Ectodermal cell (in vitro differentiated cells): ENCODE data around the gene HELT.

Experiments
- H3K27ac ChIP-seq: 2 replicates; pipeline ENCODE4 v1.7.0; 2013; ENCODE audit warnings: mild to moderate bottlenecking, low read depth, low read length; ENCODE audit not compliant: insufficient read depth, poor library complexity, severe bottlenecking
- H3K27me3 ChIP-seq: 2 replicates; pipeline ENCODE4 v1.7.0; 2013; ENCODE audit warnings: mild to moderate bottlenecking, low read length; ENCODE audit not compliant: insufficient read depth, control insufficient read depth, poor library complexity, severe bottlenecking
- H3K36me3 ChIP-seq: one replicate; pipeline ENCODE4 v1.7.0; 2013; ENCODE audit warnings: low read length; ENCODE audit not compliant: control insufficient read depth, insufficient read depth
- H3K4me1 ChIP-seq: one replicate; pipeline ENCODE4 v1.7.0; 2013; ENCODE audit warnings: low read length; ENCODE audit not compliant: control insufficient read depth, insufficient read depth
- H3K4me3 ChIP-seq: 2 replicates; pipeline ENCODE4 v1.7.0; 2013; ENCODE audit warnings: low read depth, low read length, control low read depth; ENCODE audit not compliant: insufficient read depth
- H3K9me3 ChIP-seq: 2 replicates; pipeline ENCODE4 v1.7.0; 2013; ENCODE audit warnings: mild to moderate bottlenecking, low read length, moderate library complexity; ENCODE audit not compliant: control insufficient read depth
- WGBS, 2 experiments: methylation state at CpG; one replicate each; pipeline ENCODE4 v1.1.7; 2013; ENCODE audit warnings: missing lambda C conversion rate in 2 of 2; 5-methylcytosine and 5-hydroxymethylcytosine counted together

Gene HELT

GRCh38 chr4:185061610-185062009 is 43.3 kb downstream of the HELT start:
- no peak overlapping the region for H3K4me3 ChIP-seq
- 85 to 88% methylated on average over 1 to 3 of the region's 3 CpGs for WGBS, 2 experiments
- H3K27me3 ChIP-seq: peaks cover 16% of the 10 kb centered on the region
- H3K4me1 ChIP-seq: no peaks in the 10 kb centered on the region
- H3K27ac ChIP-seq: no peak overlapping the region
- no peaks in the 10 kb centered on the region for H3K9me3 ChIP-seq
- no peaks in the 10 kb centered on the region for H3K36me3 ChIP-seq

- 93 to 94% methylated on average over 12 of the region's 12 CpGs for WGBS, 2 experiments
- H3K4me3 ChIP-seq: no peak overlapping the region
- H3K36me3 ChIP-seq: no peaks in the 10 kb centered on the region
- H3K4me1 ChIP-seq: no peaks in the 10 kb centered on the region
- peaks cover 9% of the 10 kb centered on the region for H3K27me3 ChIP-seq
- H3K27ac ChIP-seq: no peak overlapping the region
- no peaks in the 10 kb centered on the region for H3K9me3 ChIP-seq
These were observed 44.3 kb downstream of the HELT start for GRCh38 chr4:185062606-185063005.

- H3K27me3 ChIP-seq: no peaks in the 10 kb centered on the region
- no peak overlapping the region for H3K4me3 ChIP-seq
- H3K36me3 ChIP-seq: no peaks in the 10 kb centered on the region
- H3K27ac ChIP-seq: no peak overlapping the region
- H3K9me3 ChIP-seq: no peaks in the 10 kb centered on the region
- no peaks in the 10 kb centered on the region for H3K4me1 ChIP-seq
- WGBS, 2 experiments: 80 to 82% methylated on average over 5 of the region's 5 CpGs
These were observed 47.9 kb downstream of the HELT start for GRCh38 chr4:185066179-185066578.

GRCh38 chr4:185068837-185069236 is 50.5 kb downstream of the HELT start:
- Histone ChIP-seq H3K36me3 (no peaks in the 10 kb centered on the region), H3K27me3 (no peaks in the 10 kb centered on the region), H3K27ac (no peak overlapping the region), H3K4me3 (no peak overlapping the region), H3K4me1 (no peaks in the 10 kb centered on the region), H3K9me3 (no peaks in the 10 kb centered on the region)
- WGBS, 2 experiments: 48 to 54% methylated on average over 3 of the region's 3 CpGs
